SK-N-SH treated with all-trans-retinoic acid at 6 μM for 48 hours (cell line): ENCODE results near the gene SLC34A1.

Experiments
- PATZ1 ChIP-seq: fragments of 250-450 bp; sonication (Bioruptor Pico); IDR thresholded peaks from 2 replicates; pipeline ENCODE4 v1.8.0; 2020; ENCODE audit warnings: mild to moderate bottlenecking, moderate library complexity, borderline replicate concordance
- RARB ChIP-seq: fragments of 250-450 bp; sonication (Bioruptor Pico); IDR thresholded peaks from 2 replicates; pipeline ENCODE4 v1.8.0; 2021; ENCODE audit warnings: mild to moderate bottlenecking, moderate library complexity
- TCF4 ChIP-seq: fragments of 250-450 bp; sonication (Bioruptor Pico); IDR thresholded peaks from 2 replicates; pipeline ENCODE4 v1.8.0; 2021; ENCODE audit warnings: mild to moderate bottlenecking, moderate library complexity, borderline replicate concordance
- TOX ChIP-seq: fragments of 250-450 bp; sonication (Bioruptor Pico); IDR thresholded peaks from 2 replicates; pipeline ENCODE4 v1.8.0; 2021; ENCODE audit warnings: mild to moderate bottlenecking, moderate library complexity, borderline replicate concordance
- ZNF8 ChIP-seq: fragments of 450-650 bp; formaldehyde crosslinking; IDR thresholded peaks from 2 replicates; pipeline ENCODE4 v1.5.0; 2020; ENCODE audit warnings: mild to moderate bottlenecking, moderate library complexity

GRCh38 chr5:177349362-177349647 is 34.9 kb upstream of the SLC34A1 start:
- TF ChIP-seq ZNF8 (CRISPR knock-in tag) (no peak), RARB (no peak), TOX (CRISPR knock-in tag) (no peak), PATZ1 (CRISPR knock-in tag) (no peak), TCF4 (CRISPR knock-in tag) (no peak)
